ENCODE results near the gene BMERB1. TPM values are rescaled to one million over a fixed set of nuclear protein-coding genes. Genes with fewer than 3 reads are reported as not detected.

The BMERB1 gene
- total and polyA plus RNA-seq, 9 of the 15 experiments (the other 6 are each of a cell fraction or from before 2014, with no cell fraction given), result 0.29 to 2.9 (median 0.94) TPM

DNA sequence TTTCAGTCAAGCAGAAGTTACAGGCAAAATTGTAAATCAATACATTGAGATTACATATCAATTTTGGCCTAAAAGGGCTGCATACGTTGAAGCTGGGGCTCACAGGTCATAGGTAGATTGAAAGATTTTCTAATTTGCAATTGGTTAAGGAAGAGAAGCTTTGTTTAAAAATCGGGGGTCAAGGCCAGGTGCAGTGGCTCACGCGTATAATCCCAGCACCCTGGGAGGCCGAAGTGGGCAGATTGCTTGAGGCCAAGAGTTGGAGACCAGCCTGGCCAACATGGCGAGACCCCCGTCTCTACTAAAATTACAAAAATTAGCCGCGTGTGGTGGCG lies 140.2 kb downstream of the BMERB1 start (continued):
- TF ChIP-seq, protein P1, sequence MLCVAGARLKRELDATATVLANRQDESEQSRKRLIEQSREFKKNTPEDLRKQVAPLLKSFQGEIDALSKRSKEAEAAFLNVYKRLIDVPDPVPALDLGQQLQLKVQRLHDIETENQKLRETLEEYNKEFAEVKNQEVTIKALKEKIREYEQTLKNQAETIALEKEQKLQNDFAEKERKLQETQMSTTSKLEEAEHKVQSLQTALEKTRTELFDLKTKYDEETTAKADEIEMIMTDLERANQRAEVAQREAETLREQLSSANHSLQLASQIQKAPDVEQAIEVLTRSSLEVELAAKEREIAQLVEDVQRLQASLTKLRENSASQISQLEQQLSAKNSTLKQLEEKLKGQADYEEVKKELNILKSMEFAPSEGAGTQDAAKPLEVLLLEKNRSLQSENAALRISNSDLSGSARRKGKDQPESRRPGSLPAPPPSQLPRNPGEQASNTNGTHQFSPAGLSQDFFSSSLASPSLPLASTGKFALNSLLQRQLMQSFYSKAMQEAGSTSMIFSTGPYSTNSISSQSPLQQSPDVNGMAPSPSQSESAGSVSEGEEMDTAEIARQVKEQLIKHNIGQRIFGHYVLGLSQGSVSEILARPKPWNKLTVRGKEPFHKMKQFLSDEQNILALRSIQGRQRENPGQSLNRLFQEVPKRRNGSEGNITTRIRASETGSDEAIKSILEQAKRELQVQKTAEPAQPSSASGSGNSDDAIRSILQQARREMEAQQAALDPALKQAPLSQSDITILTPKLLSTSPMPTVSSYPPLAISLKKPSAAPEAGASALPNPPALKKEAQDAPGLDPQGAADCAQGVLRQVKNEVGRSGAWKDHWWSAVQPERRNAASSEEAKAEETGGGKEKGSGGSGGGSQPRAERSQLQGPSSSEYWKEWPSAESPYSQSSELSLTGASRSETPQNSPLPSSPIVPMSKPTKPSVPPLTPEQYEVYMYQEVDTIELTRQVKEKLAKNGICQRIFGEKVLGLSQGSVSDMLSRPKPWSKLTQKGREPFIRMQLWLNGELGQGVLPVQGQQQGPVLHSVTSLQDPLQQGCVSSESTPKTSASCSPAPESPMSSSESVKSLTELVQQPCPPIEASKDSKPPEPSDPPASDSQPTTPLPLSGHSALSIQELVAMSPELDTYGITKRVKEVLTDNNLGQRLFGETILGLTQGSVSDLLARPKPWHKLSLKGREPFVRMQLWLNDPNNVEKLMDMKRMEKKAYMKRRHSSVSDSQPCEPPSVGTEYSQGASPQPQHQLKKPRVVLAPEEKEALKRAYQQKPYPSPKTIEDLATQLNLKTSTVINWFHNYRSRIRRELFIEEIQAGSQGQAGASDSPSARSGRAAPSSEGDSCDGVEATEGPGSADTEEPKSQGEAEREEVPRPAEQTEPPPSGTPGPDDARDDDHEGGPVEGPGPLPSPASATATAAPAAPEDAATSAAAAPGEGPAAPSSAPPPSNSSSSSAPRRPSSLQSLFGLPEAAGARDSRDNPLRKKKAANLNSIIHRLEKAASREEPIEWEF (CRISPR knock-in tag; IDR thresholded peaks at IDR 0.05), result no peak
- TF ChIP-seq ZFPM2 (CRISPR knock-in tag; IDR thresholded peaks at IDR 0.05), result no peak
- TF ChIP-seq POLR2AphosphoS2 (IDR thresholded peaks at IDR 0.05; ENCODE audit: low read length), result no peak
- TF ChIP-seq GABPB1 (CRISPR knock-in tag; IDR thresholded peaks at IDR 0.05), result no peak
- TF ChIP-seq XRCC5 (IDR thresholded peaks at IDR 0.05; ENCODE audit: low read depth, low read length), result no peak
- TF ChIP-seq, protein P2, sequence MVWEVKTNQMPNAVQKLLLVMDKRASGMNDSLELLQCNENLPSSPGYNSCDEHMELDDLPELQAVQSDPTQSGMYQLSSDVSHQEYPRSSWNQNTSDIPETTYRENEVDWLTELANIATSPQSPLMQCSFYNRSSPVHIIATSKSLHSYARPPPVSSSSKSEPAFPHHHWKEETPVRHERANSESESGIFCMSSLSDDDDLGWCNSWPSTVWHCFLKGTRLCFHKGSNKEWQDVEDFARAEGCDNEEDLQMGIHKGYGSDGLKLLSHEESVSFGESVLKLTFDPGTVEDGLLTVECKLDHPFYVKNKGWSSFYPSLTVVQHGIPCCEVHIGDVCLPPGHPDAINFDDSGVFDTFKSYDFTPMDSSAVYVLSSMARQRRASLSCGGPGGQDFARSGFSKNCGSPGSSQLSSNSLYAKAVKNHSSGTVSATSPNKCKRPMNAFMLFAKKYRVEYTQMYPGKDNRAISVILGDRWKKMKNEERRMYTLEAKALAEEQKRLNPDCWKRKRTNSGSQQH (CRISPR knock-in tag; IDR thresholded peaks at IDR 0.05), result no peak
- TF ChIP-seq, protein P3, sequence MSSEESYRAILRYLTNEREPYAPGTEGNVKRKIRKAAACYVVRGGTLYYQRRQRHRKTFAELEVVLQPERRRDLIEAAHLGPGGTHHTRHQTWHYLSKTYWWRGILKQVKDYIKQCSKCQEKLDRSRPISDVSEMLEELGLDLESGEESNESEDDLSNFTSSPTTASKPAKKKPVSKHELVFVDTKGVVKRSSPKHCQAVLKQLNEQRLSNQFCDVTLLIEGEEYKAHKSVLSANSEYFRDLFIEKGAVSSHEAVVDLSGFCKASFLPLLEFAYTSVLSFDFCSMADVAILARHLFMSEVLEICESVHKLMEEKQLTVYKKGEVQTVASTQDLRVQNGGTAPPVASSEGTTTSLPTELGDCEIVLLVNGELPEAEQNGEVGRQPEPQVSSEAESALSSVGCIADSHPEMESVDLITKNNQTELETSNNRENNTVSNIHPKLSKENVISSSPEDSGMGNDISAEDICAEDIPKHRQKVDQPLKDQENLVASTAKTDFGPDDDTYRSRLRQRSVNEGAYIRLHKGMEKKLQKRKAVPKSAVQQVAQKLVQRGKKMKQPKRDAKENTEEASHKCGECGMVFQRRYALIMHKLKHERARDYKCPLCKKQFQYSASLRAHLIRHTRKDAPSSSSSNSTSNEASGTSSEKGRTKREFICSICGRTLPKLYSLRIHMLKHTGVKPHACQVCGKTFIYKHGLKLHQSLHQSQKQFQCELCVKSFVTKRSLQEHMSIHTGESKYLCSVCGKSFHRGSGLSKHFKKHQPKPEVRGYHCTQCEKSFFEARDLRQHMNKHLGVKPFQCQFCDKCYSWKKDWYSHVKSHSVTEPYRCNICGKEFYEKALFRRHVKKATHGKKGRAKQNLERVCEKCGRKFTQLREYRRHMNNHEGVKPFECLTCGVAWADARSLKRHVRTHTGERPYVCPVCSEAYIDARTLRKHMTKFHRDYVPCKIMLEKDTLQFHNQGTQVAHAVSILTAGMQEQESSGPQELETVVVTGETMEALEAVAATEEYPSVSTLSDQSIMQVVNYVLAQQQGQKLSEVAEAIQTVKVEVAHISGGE (CRISPR knock-in tag; IDR thresholded peaks at IDR 0.05), result 0 out of 6 replicates have a peak, but pooled peaks of 1 of the 3 experiments have one; percentile 10
- no peak for TF ChIP-seq POLR3G (IDR thresholded peaks at IDR 0.05; ENCODE audit: extremely low read depth, insufficient read length, insufficient replicate concordance)
- TF ChIP-seq, protein P4, sequence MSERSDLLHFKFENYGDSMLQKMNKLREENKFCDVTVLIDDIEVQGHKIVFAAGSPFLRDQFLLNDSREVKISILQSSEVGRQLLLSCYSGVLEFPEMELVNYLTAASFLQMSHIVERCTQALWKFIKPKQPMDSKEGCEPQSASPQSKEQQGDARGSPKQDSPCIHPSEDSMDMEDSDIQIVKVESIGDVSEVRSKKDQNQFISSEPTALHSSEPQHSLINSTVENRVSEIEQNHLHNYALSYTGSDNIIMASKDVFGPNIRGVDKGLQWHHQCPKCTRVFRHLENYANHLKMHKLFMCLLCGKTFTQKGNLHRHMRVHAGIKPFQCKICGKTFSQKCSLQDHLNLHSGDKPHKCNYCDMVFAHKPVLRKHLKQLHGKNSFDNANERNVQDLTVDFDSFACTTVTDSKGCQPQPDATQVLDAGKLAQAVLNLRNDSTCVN (CRISPR knock-in tag; IDR thresholded peaks at IDR 0.05), result no peak
- no peak for TF ChIP-seq FOXJ2 (tag; IDR thresholded peaks at IDR 0.05)
- TF ChIP-seq, protein P5, sequence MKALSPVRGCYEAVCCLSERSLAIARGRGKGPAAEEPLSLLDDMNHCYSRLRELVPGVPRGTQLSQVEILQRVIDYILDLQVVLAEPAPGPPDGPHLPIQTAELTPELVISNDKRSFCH (CRISPR knock-in tag; IDR thresholded peaks at IDR 0.05), result no peak
- TF ChIP-seq, protein P5 (tag; IDR thresholded peaks at IDR 0.05), result peak; percentile 94
- no peak for TF ChIP-seq RBM17 (IDR thresholded peaks at IDR 0.05; ENCODE audit: borderline replicate concordance, low read depth, low read length)
- no peak for TF ChIP-seq TEAD1 (CRISPR knock-in tag; IDR thresholded peaks at IDR 0.05)
- TF ChIP-seq CBFA2T2 (conservative IDR thresholded peaks at IDR 0.05), result no peak
- no peak for TF ChIP-seq ZNF253 (CRISPR knock-in tag; conservative IDR thresholded peaks at IDR 0.05)

Data from K562 (cell line).